ENCODE measurements around the gene PTPMT1. TPM values are rescaled to one million over a fixed set of nuclear protein-coding genes. Genes with fewer than 3 reads are reported as not detected.

Gene PTPMT1
- total and polyA plus RNA-seq, 9 donors: 33.8 to 103 (median 39.6) TPM

DNA sequence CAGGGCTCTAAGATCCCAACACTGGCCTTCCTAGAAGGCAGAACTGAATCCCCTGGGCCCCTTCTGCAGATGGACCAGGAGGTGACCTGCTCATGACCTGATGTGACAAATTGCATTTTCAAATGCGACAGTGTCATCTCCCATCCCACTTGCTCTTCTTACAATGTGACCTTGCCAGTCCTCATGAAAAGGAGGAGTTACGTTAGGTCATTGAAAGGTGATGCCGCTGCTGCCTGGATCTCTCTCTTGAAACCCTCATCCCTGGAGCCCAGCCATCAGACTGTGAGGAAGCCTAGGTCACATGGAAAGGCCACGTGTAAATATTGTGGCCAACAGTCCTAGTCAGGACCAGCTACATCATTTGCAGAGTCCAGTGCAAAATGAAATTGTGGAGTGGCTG is 34.5 kb downstream of the PTPMT1 start:
- no peak overlapping the region for H3K4me3 ChIP-seq
- no peak for TF ChIP-seq EP300 (IDR thresholded peaks at IDR 0.05)
- TF ChIP-seq POLR2A (IDR thresholded peaks at IDR 0.05): no peak
- TF ChIP-seq, protein P1, sequence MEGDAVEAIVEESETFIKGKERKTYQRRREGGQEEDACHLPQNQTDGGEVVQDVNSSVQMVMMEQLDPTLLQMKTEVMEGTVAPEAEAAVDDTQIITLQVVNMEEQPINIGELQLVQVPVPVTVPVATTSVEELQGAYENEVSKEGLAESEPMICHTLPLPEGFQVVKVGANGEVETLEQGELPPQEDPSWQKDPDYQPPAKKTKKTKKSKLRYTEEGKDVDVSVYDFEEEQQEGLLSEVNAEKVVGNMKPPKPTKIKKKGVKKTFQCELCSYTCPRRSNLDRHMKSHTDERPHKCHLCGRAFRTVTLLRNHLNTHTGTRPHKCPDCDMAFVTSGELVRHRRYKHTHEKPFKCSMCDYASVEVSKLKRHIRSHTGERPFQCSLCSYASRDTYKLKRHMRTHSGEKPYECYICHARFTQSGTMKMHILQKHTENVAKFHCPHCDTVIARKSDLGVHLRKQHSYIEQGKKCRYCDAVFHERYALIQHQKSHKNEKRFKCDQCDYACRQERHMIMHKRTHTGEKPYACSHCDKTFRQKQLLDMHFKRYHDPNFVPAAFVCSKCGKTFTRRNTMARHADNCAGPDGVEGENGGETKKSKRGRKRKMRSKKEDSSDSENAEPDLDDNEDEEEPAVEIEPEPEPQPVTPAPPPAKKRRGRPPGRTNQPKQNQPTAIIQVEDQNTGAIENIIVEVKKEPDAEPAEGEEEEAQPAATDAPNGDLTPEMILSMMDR (IDR thresholded peaks at IDR 0.05): no peak

DNA sequence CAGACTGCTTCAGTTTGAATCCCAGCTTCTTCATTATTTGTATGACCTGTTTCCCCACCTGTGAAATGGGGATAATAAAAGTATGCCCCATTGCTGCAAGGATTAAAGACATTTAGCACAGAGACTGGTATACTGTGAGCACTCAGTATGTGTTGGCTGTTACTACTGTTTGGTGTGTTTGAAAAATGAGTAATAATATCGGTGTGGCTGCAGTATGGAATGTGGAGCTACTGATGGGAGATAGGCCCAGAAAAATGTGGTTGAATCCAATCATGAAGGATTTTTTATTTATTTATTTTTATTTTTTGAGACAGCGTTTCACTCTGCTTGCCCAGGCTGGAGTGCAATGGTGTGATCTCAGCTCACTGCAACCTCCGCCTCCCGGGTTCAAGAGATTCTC is 37.9 kb downstream of the PTPMT1 start:
- Histone ChIP-seq H3K27me3 (no peaks in the 10 kb centered on the region), H3K9me3 (no peaks in the 10 kb centered on the region), H3K4me1 (ENCODE audit: insufficient read depth) (no peaks in the 10 kb centered on the region), H3K27ac (no peak overlapping the region), H3K36me3 (no peaks in the 10 kb centered on the region), H3K4me3 (no peak overlapping the region)
- TF ChIP-seq EP300 (IDR thresholded peaks at IDR 0.05): no peak
- no peak for DNase-seq
- intact Hi-C loops (cut with DNase I): no loop called here
- WGBS, 3 donors: 79 to 85% (median 83%) methylated on average over 4 of the region's 4 CpGs

More for the DNA sequence above, 34.5 kb downstream of the PTPMT1 start:
- 67 to 78% (median 68%) methylated on average over 4 of the region's 4 CpGs for WGBS, 3 donors
- no peak overlapping the region for H3K27ac ChIP-seq
- DNase-seq: no peak
- H3K27me3 ChIP-seq: no peaks in the 10 kb centered on the region
- intact Hi-C loops (cut with DNase I): no loop called here
- no peaks in the 10 kb centered on the region for H3K9me3 ChIP-seq
- H3K4me1 ChIP-seq (ENCODE audit: insufficient read depth): no peaks in the 10 kb centered on the region
- H3K36me3 ChIP-seq: no peaks in the 10 kb centered on the region

DNA sequence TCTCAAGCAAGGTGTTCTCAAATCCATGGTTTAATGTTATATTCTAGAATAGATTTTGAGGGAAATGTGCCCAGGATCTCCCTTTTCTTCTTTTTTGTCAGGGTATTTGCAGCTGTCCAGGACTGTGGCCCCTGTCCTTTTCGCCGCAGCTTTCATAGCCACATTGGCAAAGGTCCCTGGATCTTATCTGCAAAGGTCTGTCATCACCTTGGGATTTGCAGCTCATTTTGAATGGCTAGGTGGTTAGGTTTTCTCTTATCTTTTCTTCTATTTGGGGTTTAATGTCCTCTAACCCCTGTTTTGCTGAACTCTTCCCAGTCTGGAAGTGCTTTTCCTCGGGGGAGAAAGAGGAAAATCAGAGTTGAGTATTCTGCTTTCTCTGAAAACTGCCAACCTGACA is 40.5 kb downstream of the PTPMT1 start:
- H3K4me1 ChIP-seq (ENCODE audit: insufficient read depth): no peaks in the 10 kb centered on the region
- H3K36me3 ChIP-seq: no peaks in the 10 kb centered on the region
- WGBS, 3 donors: 66 to 82% (median 76%) methylated on average over 3 of the region's 3 CpGs
- DNase-seq: no peak
- no peak overlapping the region for H3K4me3 ChIP-seq
- no peak overlapping the region for H3K27ac ChIP-seq
- no peaks in the 10 kb centered on the region for H3K9me3 ChIP-seq
- H3K27me3 ChIP-seq: no peaks in the 10 kb centered on the region
- TF ChIP-seq POLR2A (IDR thresholded peaks at IDR 0.05): no peak
- TF ChIP-seq, protein P1 (IDR thresholded peaks at IDR 0.05): no peak
- intact Hi-C loops (cut with DNase I): no loop called here

DNA sequence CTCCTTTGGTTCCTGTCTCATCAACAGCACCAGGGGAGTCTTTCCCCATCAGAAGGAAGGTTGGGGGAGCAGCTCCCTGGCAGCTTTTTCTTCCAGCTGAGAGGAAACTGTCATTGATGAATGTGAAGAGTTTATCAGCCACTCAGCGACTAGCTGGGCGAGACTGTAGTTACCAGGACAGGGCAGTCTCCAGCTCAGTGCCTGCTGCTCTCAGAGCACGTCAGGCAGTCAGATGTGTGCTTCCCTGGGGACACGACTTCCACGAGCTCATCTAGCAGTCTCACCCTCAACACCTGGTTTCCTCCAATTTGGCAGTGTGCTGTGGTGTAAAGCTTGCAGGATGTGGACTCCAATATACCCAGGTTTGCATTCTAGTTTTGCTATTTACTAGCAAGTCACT is 41.3 kb downstream of the PTPMT1 start:
- H3K27me3 ChIP-seq: no peaks in the 10 kb centered on the region
- no peaks in the 10 kb centered on the region for H3K4me1 ChIP-seq (ENCODE audit: insufficient read depth)
- TF ChIP-seq, protein P1 (IDR thresholded peaks at IDR 0.05): no peak
- TF ChIP-seq EP300 (IDR thresholded peaks at IDR 0.05) (no peak), POLR2A (IDR thresholded peaks at IDR 0.05) (no peak)
- H3K27ac ChIP-seq: no peak overlapping the region
- H3K36me3 ChIP-seq: no peaks in the 10 kb centered on the region
- no peak for DNase-seq
- 33 to 45% (median 35%) methylated on average over 5 of the region's 5 CpGs for WGBS, 3 donors
- intact Hi-C loops (cut with DNase I): no loop called here
- H3K9me3 ChIP-seq: no peaks in the 10 kb centered on the region
- no peak overlapping the region for H3K4me3 ChIP-seq

DNA sequence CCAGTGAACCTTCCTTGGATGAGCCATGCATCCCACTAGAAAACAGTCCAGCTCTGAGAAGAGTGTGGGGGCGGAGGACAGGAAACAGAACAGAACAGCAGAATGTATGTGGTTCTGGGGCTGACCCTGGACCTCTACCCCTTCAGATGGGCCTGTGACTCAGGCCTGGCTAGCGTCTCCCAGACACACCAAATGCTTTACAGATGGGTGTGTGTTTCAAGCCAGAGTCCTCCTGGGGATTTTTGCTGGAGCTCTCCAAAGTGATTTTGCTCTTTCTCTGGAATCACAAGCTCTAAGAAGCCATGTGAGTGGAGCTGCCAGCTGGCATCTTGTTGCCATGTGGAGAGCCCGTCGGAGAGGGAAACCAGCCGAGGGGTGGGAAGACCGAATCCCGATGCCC is 42.0 kb downstream of the PTPMT1 start:
- intact Hi-C loops (cut with DNase I): no loop called here
- H3K36me3 ChIP-seq: no peaks in the 10 kb centered on the region
- H3K9me3 ChIP-seq: no peaks in the 10 kb centered on the region
- no peak overlapping the region for H3K27ac ChIP-seq
- no peak for TF ChIP-seq POLR2A (IDR thresholded peaks at IDR 0.05)
- TF ChIP-seq, protein P1 (IDR thresholded peaks at IDR 0.05): no peak
- no peak overlapping the region for H3K4me3 ChIP-seq
- H3K27me3 ChIP-seq: no peaks in the 10 kb centered on the region
- H3K4me1 ChIP-seq (ENCODE audit: insufficient read depth): no peaks in the 10 kb centered on the region
- 7 to 16% (median 14%) methylated on average over 7 of the region's 7 CpGs for WGBS, 3 donors
- peak in 3 of 5 donors; percentile 43 to 63 (median 53) for DNase-seq

Data from ovary (tissue), 9 donors.